IMR-90 (cell line): ENCODE measurements around the gene ADAMTSL2. TPM values are rescaled to one million over a fixed set of nuclear protein-coding genes. Genes with fewer than 3 reads are reported as not detected.

Experiments
- ATAC-seq: fragments of 200-7000 bp; cut with Tn5 transposase; 2 replicates; pipeline ENCODE4 v1.9.1; 2020; ENCODE audit warnings: low read depth, mild to moderate bottlenecking, moderate library complexity
- BruUV-seq: library from RNA; stranded (reverse); fragments of 400-500 nt; replicated peaks from 2 replicates; lab custom pipeline; 2021; lab: Mats Ljungman, UMichigan
- CTCF ChIA-PET: fragments of 300-600 bp; formaldehyde crosslinking; extraction: SDS; loops from one replicate; lab custom pipeline; 2021; ENCODE audit warnings: antibody characterized with exemption; lab: Yijun Ruan, JAX
- POLR2A ChIA-PET: fragments of 300-600 bp; sonication (Branson Sonifier 250); formaldehyde crosslinking; loops from one replicate; lab custom pipeline; 2022; ENCODE audit warnings: antibody characterized with exemption; ENCODE audit not compliant: unreplicated experiment; lab: Charles Lee
- DNase-seq: peaks from one replicate; pipeline ENCODE4 v3.0.0; 2013
- H2AFZ ChIP-seq: replicated peaks from 2 replicates; pipeline ENCODE3; 2013; ENCODE audit warnings: low read length, mild to moderate bottlenecking; ENCODE audit not compliant: poor library complexity
- H2AK5ac ChIP-seq: 2 replicates; pipeline ENCODE4 v1.6.1; 2013; ENCODE audit warnings: low read depth, low read length, inconsistent platforms
- H2AK9ac ChIP-seq: replicated peaks from 2 replicates; pipeline ENCODE3; 2013; ENCODE audit warnings: mild to moderate bottlenecking, low read depth, low read length, moderate library complexity; ENCODE audit not compliant: poor library complexity
- H2BK120ac ChIP-seq: 2 replicates; pipeline ENCODE4 v1.6.1; 2013; ENCODE audit warnings: low read depth, low read length, inconsistent platforms
- H2BK15ac ChIP-seq: 3 replicates; pipeline ENCODE4 v1.6.1; 2013; ENCODE audit warnings: low read depth, low read length, inconsistent platforms
- H2BK20ac ChIP-seq: 2 replicates; pipeline ENCODE4 v1.6.1; 2013; ENCODE audit warnings: low read depth, mild to moderate bottlenecking, inconsistent platforms, low read length, moderate library complexity
- H2BK5ac ChIP-seq: 2 replicates; pipeline ENCODE4 v1.6.1; 2013; ENCODE audit warnings: mild to moderate bottlenecking, low read depth, low read length, inconsistent platforms; ENCODE audit not compliant: poor library complexity, severe bottlenecking
- H3K14ac ChIP-seq: replicated peaks from 2 replicates; pipeline ENCODE4 v1.6.1; 2013; ENCODE audit warnings: low read depth, low read length, inconsistent platforms
- H3K18ac ChIP-seq: 2 replicates; pipeline ENCODE4 v1.6.1; 2013; ENCODE audit warnings: low read depth, low read length, control low read depth
- H3K23ac ChIP-seq: 2 replicates; pipeline ENCODE4 v1.6.1; 2013; ENCODE audit warnings: low read depth, low read length, inconsistent platforms
- H3K27ac ChIP-seq: 2 replicates; pipeline ENCODE4 v1.5.1; 2013; ENCODE audit warnings: mild to moderate bottlenecking, control low read depth, low read length; ENCODE audit not compliant: insufficient read depth
- H3K27me3 ChIP-seq: 2 replicates; pipeline ENCODE4 v1.6.1; 2013; ENCODE audit warnings: low read length; ENCODE audit not compliant: control insufficient read depth, insufficient read depth
- H3K36me3 ChIP-seq: 2 replicates; pipeline ENCODE4 v1.6.1; 2013; ENCODE audit warnings: low read length, mixed read lengths; ENCODE audit not compliant: control insufficient read depth, insufficient read depth
- H3K4ac ChIP-seq: 2 replicates; pipeline ENCODE4 v1.6.1; 2013; ENCODE audit warnings: low read depth, low read length, inconsistent platforms
- H3K4me1 ChIP-seq: 2 replicates; pipeline ENCODE4 v1.6.1; 2013; ENCODE audit warnings: low read length, mixed read lengths; ENCODE audit not compliant: control insufficient read depth, insufficient read depth
- H3K4me2 ChIP-seq: 2 replicates; pipeline ENCODE4 v1.6.1; 2013; ENCODE audit warnings: low read depth, mild to moderate bottlenecking, control low read depth, low read length, moderate library complexity
- H3K4me3 ChIP-seq: 2 replicates; pipeline ENCODE4 v1.5.1; 2013; ENCODE audit warnings: low read depth, mild to moderate bottlenecking, control low read depth, low read length, moderate library complexity; ENCODE audit not compliant: insufficient read depth
- H3K56ac ChIP-seq: 2 replicates; pipeline ENCODE4 v1.6.1; 2013; ENCODE audit warnings: low read length, inconsistent platforms; ENCODE audit not compliant: insufficient read depth; ENCODE audit errors: extremely low read depth
- H3K79me1 ChIP-seq, 2 experiments: 2 replicates each; pipeline ENCODE4 v1.6.1; 2013; ENCODE audit warnings: low read length in 2 of 2, inconsistent platforms in 1 of 2, low read depth in 1 of 2
- H3K9ac ChIP-seq: 2 replicates; pipeline ENCODE4 v1.6.1; 2013; ENCODE audit warnings: low read depth, low read length, control low read depth
- H3K9me1 ChIP-seq: 2 replicates; pipeline ENCODE4 v1.6.1; 2013; ENCODE audit warnings: low read length, inconsistent platforms; ENCODE audit not compliant: insufficient read depth
- H3K9me3 ChIP-seq: 2 replicates; pipeline ENCODE4 v1.6.1; 2013; ENCODE audit warnings: low read length; ENCODE audit not compliant: control insufficient read depth, insufficient read depth
- H4K20me1 ChIP-seq: 2 replicates; pipeline ENCODE4 v1.6.1; 2013; ENCODE audit warnings: low read length, inconsistent platforms; ENCODE audit not compliant: insufficient read depth
- H4K5ac ChIP-seq: 2 replicates; pipeline ENCODE4 v1.6.1; 2013; ENCODE audit warnings: mild to moderate bottlenecking, low read depth, low read length, control low read depth
- H4K8ac ChIP-seq, 2 experiments: 2 replicates each; pipeline ENCODE4 v1.6.1; 2013; ENCODE audit warnings: low read depth in 2 of 2, low read length in 2 of 2, control low read depth in 1 of 2, inconsistent platforms in 1 of 2
- H4K91ac ChIP-seq: 2 replicates; pipeline ENCODE4 v1.6.1; 2013; ENCODE audit warnings: low read depth, low read length, inconsistent platforms; ENCODE audit not compliant: insufficient read depth
- BHLHE40 ChIP-seq: fragments of 150-350 bp; IDR thresholded peaks from 2 replicates; pipeline ENCODE4 v1.6.1; 2016; ENCODE audit warnings: mild to moderate bottlenecking, low read depth, low read length
- CEBPB ChIP-seq: IDR thresholded peaks from 2 replicates; pipeline ENCODE4 v1.6.1; 2012; ENCODE audit warnings: low read depth, low read length, improper control_type of control experiment
- CHD1 ChIP-seq: IDR thresholded peaks from 2 replicates; pipeline ENCODE4 v1.6.1; 2012; ENCODE audit warnings: low read depth, low read length, improper control_type of control experiment
- FOS ChIP-seq: fragments of 150-350 bp; IDR thresholded peaks from 2 replicates; pipeline ENCODE4 v1.6.1; 2016; ENCODE audit warnings: low read depth, low read length
- MAFK ChIP-seq: IDR thresholded peaks from 2 replicates; pipeline ENCODE4 v1.6.1; 2012; ENCODE audit warnings: low read depth, low read length, improper control_type of control experiment
- MAZ ChIP-seq: IDR thresholded peaks from 2 replicates; pipeline ENCODE4 v1.6.1; 2012; ENCODE audit warnings: low read depth, mild to moderate bottlenecking, low read length, improper control_type of control experiment, moderate library complexity, borderline replicate concordance
- MXI1 ChIP-seq: IDR thresholded peaks from 2 replicates; pipeline ENCODE4 v1.6.1; 2012; ENCODE audit warnings: low read depth, mild to moderate bottlenecking, low read length, moderate library complexity, borderline replicate concordance
- NFE2L2 ChIP-seq: fragments of 150-350 bp; IDR thresholded peaks from 2 replicates; pipeline ENCODE4 v1.6.1; 2016; ENCODE audit warnings: low read depth, mild to moderate bottlenecking, low read length
- POLR2A ChIP-seq: IDR thresholded peaks from 2 replicates; pipeline ENCODE4 v1.6.1; 2012; ENCODE audit warnings: mild to moderate bottlenecking, low read depth, low read length
- RAD21 ChIP-seq: IDR thresholded peaks from 2 replicates; pipeline ENCODE4 v1.6.1; 2012; ENCODE audit warnings: low read length, improper control_type of control experiment
- RCOR1 ChIP-seq: IDR thresholded peaks from 2 replicates; pipeline ENCODE4 v1.6.1; 2012; ENCODE audit warnings: mild to moderate bottlenecking, low read length, improper control_type of control experiment; ENCODE audit not compliant: insufficient replicate concordance
- RFX5 ChIP-seq: IDR thresholded peaks from 2 replicates; pipeline ENCODE4 v1.8.0; 2012; ENCODE audit warnings: low read depth, mild to moderate bottlenecking, low read length, moderate library complexity
- SMC3 ChIP-seq: fragments of 150-350 bp; IDR thresholded peaks from 2 replicates; pipeline ENCODE4 v1.6.1; 2016; ENCODE audit warnings: low read depth, mild to moderate bottlenecking, antibody characterized with exemption, low read length, moderate library complexity
- WGBS, 2 experiments: methylation state at CpG; one replicate each; pipeline versions ENCODE4 v1.1.5 to v1.1.7; 2013; ENCODE audit warnings: missing lambda C conversion rate in 2 of 2; ENCODE audit not compliant: insufficient read length in 1 of 2; ENCODE audit errors: extremely low coverage in 2 of 2; 5-methylcytosine and 5-hydroxymethylcytosine counted together
- dilution Hi-C: fragments of 300-500 bp; cut with HindIII; formaldehyde crosslinking; loops from one replicate; pipeline ENCODE4 v1.14.3; 2018; ENCODE audit warnings: low sequenced_read_pairs; ENCODE audit not compliant: unreplicated experiment
- in situ Hi-C: fragments of 300-500 bp; cut with MboI; formaldehyde crosslinking; loops from 3 replicates; pipeline ENCODE4 v1.14.3; 2019; ENCODE audit warnings: low sequenced_read_pairs, inconsistent platforms, mixed read lengths
- intact Hi-C: fragments of 100-400 bp; cut with micrococcal nuclease; formaldehyde crosslinking; loops from 2 replicates; pipeline ENCODE4 v1.10.0; 2022
- polyA plus RNA-seq, 3 experiments: library from polyadenylated mRNA; depleted of rRNA; stranded (reverse); fragments of >200 nt; gene quantifications; 2 replicates each; pipeline ENCODE4 v1.2.3, GENCODE V29; 2012; ENCODE audit warnings: low replicate concordance in 1 of 3
- total RNA-seq: library from RNA; depleted of rRNA; stranded (reverse); fragments of >200 nt; gene quantifications from 2 replicates; pipeline ENCODE4 v1.2.3, GENCODE V29; 2012
- TF ChIP-seq, protein P1 (sequence below): fragments of 150-350 bp; IDR thresholded peaks from 2 replicates; pipeline ENCODE4 v1.6.1; 2016; ENCODE audit warnings: low read depth, mild to moderate bottlenecking, low read length, moderate library complexity, borderline replicate concordance
- TF ChIP-seq, protein P2 (sequence below): conservative IDR thresholded peaks from 2 replicates; pipeline ENCODE4 v1.5.1; 2012; ENCODE audit warnings: mild to moderate bottlenecking, low read depth, low read length, improper control_type of control experiment
- TF ChIP-seq, protein P3 (sequence below): fragments of 150-350 bp; IDR thresholded peaks from 2 replicates; pipeline ENCODE4 v1.6.1; 2017; ENCODE audit warnings: mild to moderate bottlenecking, antibody characterized with exemption, low read length, low read depth

ADAMTSL2 gene
- total and polyA plus RNA-seq, 2 of the 4 experiments (the other 2 are of a cell fraction): not detected

DNA sequence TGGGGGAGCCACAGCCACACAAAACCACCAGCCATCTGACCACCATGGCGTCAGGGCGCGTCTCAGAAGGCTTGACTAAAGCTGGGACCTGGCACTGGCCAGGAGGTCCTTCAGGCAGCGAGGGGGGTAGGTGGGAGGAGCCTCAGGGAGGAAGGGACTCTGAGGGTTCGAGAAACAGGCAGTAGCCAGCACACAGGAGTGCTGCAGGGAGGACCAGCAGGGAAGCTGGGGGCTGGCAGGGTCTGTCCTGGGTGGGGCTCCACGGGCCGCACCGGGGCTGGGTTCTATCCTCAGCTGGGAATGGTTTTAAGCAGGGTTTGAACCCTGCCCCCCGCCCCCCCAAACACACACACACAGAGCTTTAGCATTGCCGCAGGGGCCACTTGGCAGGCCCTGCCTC lies 67.2 kb downstream of the ADAMTSL2 start:
- Histone ChIP-seq H3K4me1 (no peaks in the 10 kb centered on the region), H2BK5ac (no peak overlapping the region), H2BK15ac (no peak overlapping the region), H3K4ac (no peak overlapping the region), H3K23ac (no peak overlapping the region), H2AK5ac (no peak overlapping the region), H3K14ac (no peak overlapping the region), H2AFZ (no peak overlapping the region), H3K4me2 (no peak overlapping the region), H3K18ac (no peak overlapping the region), H3K4me3 (no peak overlapping the region), H2BK120ac (no peak overlapping the region), H4K8ac (no peak overlapping the region), H3K9ac (no peak overlapping the region), H2BK20ac (no peak overlapping the region), H3K9me3 (peaks cover 14% of the 10 kb centered on the region), H3K36me3 (no peaks in the 10 kb centered on the region), H3K27me3 (peaks cover 50% of the 10 kb centered on the region), H3K56ac (no peak overlapping the region), H3K79me1 (no peaks in the 10 kb centered on the region), H2AK9ac (no peak overlapping the region), H4K5ac (no peak overlapping the region), H4K20me1 (no peaks in the 10 kb centered on the region), H3K27ac (no peak overlapping the region), H3K9me1 (no peaks in the 10 kb centered on the region), H4K91ac (no peak overlapping the region)
- ChIA-PET CTCF (no interaction called here), POLR2A (no interaction called here)
- in situ Hi-C loops (no loop called here), intact Hi-C loops (loop anchor here (10.0 kb wide), 1 partner anchor 123 kb away; no protein-coding TSS in a partner anchor), dilution Hi-C loops (no loop called here)
- DNase-seq: no peak
- TF ChIP-seq CHD1: no peak
- TF ChIP-seq, protein P1, sequence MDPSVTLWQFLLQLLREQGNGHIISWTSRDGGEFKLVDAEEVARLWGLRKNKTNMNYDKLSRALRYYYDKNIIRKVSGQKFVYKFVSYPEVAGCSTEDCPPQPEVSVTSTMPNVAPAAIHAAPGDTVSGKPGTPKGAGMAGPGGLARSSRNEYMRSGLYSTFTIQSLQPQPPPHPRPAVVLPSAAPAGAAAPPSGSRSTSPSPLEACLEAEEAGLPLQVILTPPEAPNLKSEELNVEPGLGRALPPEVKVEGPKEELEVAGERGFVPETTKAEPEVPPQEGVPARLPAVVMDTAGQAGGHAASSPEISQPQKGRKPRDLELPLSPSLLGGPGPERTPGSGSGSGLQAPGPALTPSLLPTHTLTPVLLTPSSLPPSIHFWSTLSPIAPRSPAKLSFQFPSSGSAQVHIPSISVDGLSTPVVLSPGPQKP: no peak
- TF ChIP-seq, protein P2, sequence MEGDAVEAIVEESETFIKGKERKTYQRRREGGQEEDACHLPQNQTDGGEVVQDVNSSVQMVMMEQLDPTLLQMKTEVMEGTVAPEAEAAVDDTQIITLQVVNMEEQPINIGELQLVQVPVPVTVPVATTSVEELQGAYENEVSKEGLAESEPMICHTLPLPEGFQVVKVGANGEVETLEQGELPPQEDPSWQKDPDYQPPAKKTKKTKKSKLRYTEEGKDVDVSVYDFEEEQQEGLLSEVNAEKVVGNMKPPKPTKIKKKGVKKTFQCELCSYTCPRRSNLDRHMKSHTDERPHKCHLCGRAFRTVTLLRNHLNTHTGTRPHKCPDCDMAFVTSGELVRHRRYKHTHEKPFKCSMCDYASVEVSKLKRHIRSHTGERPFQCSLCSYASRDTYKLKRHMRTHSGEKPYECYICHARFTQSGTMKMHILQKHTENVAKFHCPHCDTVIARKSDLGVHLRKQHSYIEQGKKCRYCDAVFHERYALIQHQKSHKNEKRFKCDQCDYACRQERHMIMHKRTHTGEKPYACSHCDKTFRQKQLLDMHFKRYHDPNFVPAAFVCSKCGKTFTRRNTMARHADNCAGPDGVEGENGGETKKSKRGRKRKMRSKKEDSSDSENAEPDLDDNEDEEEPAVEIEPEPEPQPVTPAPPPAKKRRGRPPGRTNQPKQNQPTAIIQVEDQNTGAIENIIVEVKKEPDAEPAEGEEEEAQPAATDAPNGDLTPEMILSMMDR: no peak
- TF ChIP-seq RAD21: no peak
- TF ChIP-seq CEBPB: no peak
- no peak for TF ChIP-seq NFE2L2
- TF ChIP-seq MAZ: no peak
- no peak for TF ChIP-seq RFX5
- no peak for TF ChIP-seq POLR2A
- TF ChIP-seq MAFK: no peak
- no peak for TF ChIP-seq BHLHE40
- TF ChIP-seq MXI1: no peak
- no peak for TF ChIP-seq RCOR1
- no peak for TF ChIP-seq SMC3
- TF ChIP-seq, protein P3, sequence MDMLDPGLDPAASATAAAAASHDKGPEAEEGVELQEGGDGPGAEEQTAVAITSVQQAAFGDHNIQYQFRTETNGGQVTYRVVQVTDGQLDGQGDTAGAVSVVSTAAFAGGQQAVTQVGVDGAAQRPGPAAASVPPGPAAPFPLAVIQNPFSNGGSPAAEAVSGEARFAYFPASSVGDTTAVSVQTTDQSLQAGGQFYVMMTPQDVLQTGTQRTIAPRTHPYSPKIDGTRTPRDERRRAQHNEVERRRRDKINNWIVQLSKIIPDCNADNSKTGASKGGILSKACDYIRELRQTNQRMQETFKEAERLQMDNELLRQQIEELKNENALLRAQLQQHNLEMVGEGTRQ: no peak
- TF ChIP-seq FOS: no peak
- BruUV-seq: no TSS peak
- WGBS, 2 experiments: 30% methylated on average over 3 of the region's 10 CpGs; no CpG with 5 or more reads in 1 of the 2 experiments
- no peak for ATAC-seq
